ENCODE results near the gene EMD. TPM values are rescaled to one million over a fixed set of nuclear protein-coding genes. Genes with fewer than 3 reads are reported as not detected.

Gene EMD
- total and polyA plus RNA-seq, 2 experiments from 2014 or later: 39.4 to 61.0 TPM

DNA sequence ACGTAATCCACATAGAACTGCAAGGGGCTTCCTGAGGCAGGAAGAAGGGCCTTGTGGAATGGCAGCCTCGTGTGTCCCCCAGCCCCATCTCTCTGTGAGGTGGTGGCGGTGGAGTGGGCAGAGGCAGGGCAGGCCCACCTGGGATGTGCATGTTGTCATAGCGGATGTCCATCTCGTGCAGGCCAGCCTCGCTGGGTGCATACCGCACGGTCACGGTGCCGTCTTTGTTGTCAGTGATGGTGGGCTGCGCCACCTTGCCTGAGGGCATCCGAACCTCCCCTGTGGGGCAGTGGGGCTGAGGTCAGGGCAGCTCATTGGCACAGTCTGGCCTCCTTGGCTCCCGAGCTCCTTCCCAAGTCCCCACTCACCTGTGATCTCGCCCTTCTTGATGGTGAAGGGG, 25.1 kb upstream of the EMD start:
- Histone ChIP-seq H3K27me3 (no peaks in the 10 kb centered on the region), H3K27ac (no peak overlapping the region), H2AFZ (no peak overlapping the region), H3K4me1 (ENCODE audit: insufficient read depth) (no peaks in the 10 kb centered on the region), H3K9me3 (ENCODE audit: low read depth) (no peaks in the 10 kb centered on the region), H4K20me1 (ENCODE audit: insufficient read depth, poor library complexity, severe bottlenecking) (peaks cover 9% of the 10 kb centered on the region), H3K4me2 (no peak overlapping the region), H3K9me2 (replicated peaks; ENCODE audit: insufficient read depth) (no peaks in the 10 kb centered on the region), H3K36me3 (replicated peaks; ENCODE audit: insufficient read depth, low read depth) (no peaks in the 10 kb centered on the region), H3K79me2 (no peaks in the 10 kb centered on the region), H3K4me3 (no peak overlapping the region)
- TF ChIP-seq CTCF (IDR thresholded peaks at IDR 0.05; ENCODE audit: poor library complexity): no peak
- no peak for TF ChIP-seq EZH2 (IDR thresholded peaks at IDR 0.05; ENCODE audit: borderline replicate concordance)
- no peak for TF ChIP-seq EZH2phosphoT487 (IDR thresholded peaks at IDR 0.05; ENCODE audit: low read depth, severe bottlenecking, unreplicated experiment)
- no peak for DNase-seq (ENCODE audit: low spot score)
- 92% methylated on average over 13 of the region's 14 CpGs for WGBS (ENCODE audit: low lambda C conversion rate, missing lambda C conversion rate)

- H3K36me3 ChIP-seq (replicated peaks; ENCODE audit: insufficient read depth, low read depth): no peaks in the 10 kb centered on the region
- WGBS (ENCODE audit: low lambda C conversion rate, missing lambda C conversion rate): 88% methylated on average over 13 of the region's 13 CpGs
- H2AFZ ChIP-seq: no peak overlapping the region
- H3K4me3 ChIP-seq: no peak overlapping the region
- H4K20me1 ChIP-seq (ENCODE audit: insufficient read depth, poor library complexity, severe bottlenecking): peaks cover 9% of the 10 kb centered on the region
- no peak for TF ChIP-seq CTCF (IDR thresholded peaks at IDR 0.05; ENCODE audit: poor library complexity)
- no peak for TF ChIP-seq EZH2phosphoT487 (IDR thresholded peaks at IDR 0.05; ENCODE audit: low read depth, severe bottlenecking, unreplicated experiment)
- no peak for TF ChIP-seq EZH2 (IDR thresholded peaks at IDR 0.05; ENCODE audit: borderline replicate concordance)
- no peaks in the 10 kb centered on the region for H3K27me3 ChIP-seq
- no peak overlapping the region for H3K4me2 ChIP-seq
- no peaks in the 10 kb centered on the region for H3K79me2 ChIP-seq
- no peak overlapping the region for H3K27ac ChIP-seq
- H3K9me3 ChIP-seq (ENCODE audit: low read depth): no peaks in the 10 kb centered on the region
- H3K9me2 ChIP-seq (replicated peaks; ENCODE audit: insufficient read depth): no peaks in the 10 kb centered on the region
- DNase-seq (ENCODE audit: low spot score): no peak
- no peaks in the 10 kb centered on the region for H3K4me1 ChIP-seq (ENCODE audit: insufficient read depth)
Measured at GRCh38 chrX:154354516-154354915, 24.6 kb upstream of the EMD start.

DNA sequence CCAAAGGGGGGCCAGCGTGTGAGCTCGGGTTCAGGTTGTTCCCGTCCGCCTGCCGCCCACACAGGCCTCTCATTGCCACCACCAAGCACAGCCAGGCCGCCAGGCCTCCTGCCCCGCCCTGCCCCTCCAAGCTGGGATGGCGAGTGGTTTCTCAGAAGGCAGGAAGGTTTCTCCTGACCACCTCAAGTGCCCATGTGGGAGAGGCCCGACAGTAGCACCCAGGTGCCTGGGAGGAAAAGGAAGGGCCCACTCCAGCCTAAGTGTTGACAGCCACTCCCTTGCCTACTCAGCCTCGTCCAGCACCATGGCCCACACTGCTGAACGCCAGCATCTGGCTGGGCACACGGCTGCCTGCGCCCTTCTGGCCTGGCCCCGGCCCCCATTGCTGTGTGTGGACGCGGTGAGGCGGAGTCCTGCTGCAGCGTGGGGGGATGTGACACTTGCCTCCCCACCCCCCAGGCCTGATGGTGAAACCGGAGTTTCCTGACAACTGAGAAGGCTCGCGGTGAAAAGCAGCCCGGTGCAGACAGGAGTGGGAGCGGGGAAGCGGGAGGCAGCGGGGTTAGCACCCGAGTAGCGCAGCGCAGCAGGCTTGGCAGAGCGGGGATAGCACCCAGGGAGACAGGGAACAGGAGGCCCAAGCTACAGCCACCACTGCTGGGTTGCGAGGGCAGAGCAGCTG, 23.9 kb upstream of the EMD start:
- TF ChIP-seq CTCF (IDR thresholded peaks at IDR 0.05; ENCODE audit: poor library complexity) (no peak), EZH2 (IDR thresholded peaks at IDR 0.05; ENCODE audit: borderline replicate concordance) (no peak), EZH2phosphoT487 (IDR thresholded peaks at IDR 0.05; ENCODE audit: low read depth, severe bottlenecking, unreplicated experiment) (no peak)
- no peak for DNase-seq (ENCODE audit: low spot score)
- 89% methylated on average over 22 of the region's 30 CpGs for WGBS (ENCODE audit: low lambda C conversion rate, missing lambda C conversion rate)
- Histone ChIP-seq H3K4me3 (no peak overlapping the region), H3K4me1 (ENCODE audit: insufficient read depth) (no peaks in the 10 kb centered on the region), H3K9me2 (replicated peaks; ENCODE audit: insufficient read depth) (no peaks in the 10 kb centered on the region), H2AFZ (no peak overlapping the region), H3K79me2 (no peaks in the 10 kb centered on the region), H3K36me3 (replicated peaks; ENCODE audit: insufficient read depth, low read depth) (no peaks in the 10 kb centered on the region), H3K9me3 (ENCODE audit: low read depth) (no peaks in the 10 kb centered on the region), H4K20me1 (ENCODE audit: insufficient read depth, poor library complexity, severe bottlenecking) (peaks cover 9% of the 10 kb centered on the region), H3K27ac (no peak overlapping the region), H3K27me3 (no peaks in the 10 kb centered on the region), H3K4me2 (no peak overlapping the region)
